HAP-1 (cell line): ENCODE results near the gene GALNTL6.

ENCODE experiments used
- DNase-seq, 2 experiments: peaks; one replicate each; pipeline ENCODE4 v3.0.0-alpha.2; 2016 to 2020; ENCODE audit warnings: low spot score in 2 of 2
- H3K27me3 ChIP-seq: fragments of 250-450 bp; sonication (Bioruptor Pico); 2 replicates; pipeline ENCODE4 v1.5.1; 2020; ENCODE audit warnings: low read depth, mild to moderate bottlenecking, moderate library complexity
- H3K36me3 ChIP-seq: fragments of 250-450 bp; sonication (Bioruptor Pico); replicated peaks from 2 replicates; pipeline ENCODE4 v1.5.1; 2020; ENCODE audit warnings: mild to moderate bottlenecking
- H3K4me1 ChIP-seq: fragments of 250-450 bp; sonication (Bioruptor Pico); 2 replicates; pipeline ENCODE4 v1.5.1; 2020; ENCODE audit warnings: mild to moderate bottlenecking
- H3K4me3 ChIP-seq: fragments of 250-450 bp; sonication (Bioruptor Pico); 2 replicates; pipeline ENCODE4 v1.5.1; 2020; ENCODE audit warnings: mild to moderate bottlenecking, moderate library complexity
- H3K9me3 ChIP-seq: fragments of 250-450 bp; sonication (Bioruptor Pico); 2 replicates; pipeline ENCODE4 v1.5.1; 2020; ENCODE audit warnings: mild to moderate bottlenecking, moderate library complexity
- in situ Hi-C: fragments of 300-500 bp; cut with MboI; formaldehyde crosslinking; loops from 3 replicates; pipeline ENCODE4 v1.14.3; 2020; ENCODE audit warnings: low sequenced_read_pairs, inconsistent platforms, mixed read lengths

Gene GALNTL6

DNA sequence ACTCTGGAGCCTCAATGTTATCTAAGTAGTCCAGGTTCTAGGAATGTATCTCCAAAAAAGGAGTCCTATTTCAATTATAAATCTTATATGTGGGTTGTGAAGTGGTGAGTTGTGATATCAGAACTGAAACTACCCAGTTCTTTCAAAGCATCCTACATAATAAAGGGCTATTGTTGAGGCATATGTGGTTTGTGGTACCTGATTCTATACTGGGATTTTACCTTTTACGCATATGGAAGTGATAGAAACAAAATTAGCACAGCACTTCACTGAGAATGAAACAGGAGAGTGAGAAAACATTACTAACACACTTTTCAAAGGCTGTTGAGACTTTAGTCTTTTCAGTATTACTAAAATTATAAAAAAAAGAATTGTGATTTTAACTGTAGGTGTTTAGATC, 937.7 kb downstream of the GALNTL6 start:
- H3K4me1 ChIP-seq, result no peaks in the 10 kb centered on the region
- H3K9me3 ChIP-seq, result no peaks in the 10 kb centered on the region
- no peak for DNase-seq
- no peak overlapping the region for H3K4me3 ChIP-seq
- H3K27me3 ChIP-seq, result no peaks in the 10 kb centered on the region
- no peaks in the 10 kb centered on the region for H3K36me3 ChIP-seq
- in situ Hi-C loops, result no loop called here

- Histone ChIP-seq H3K36me3 (no peaks in the 10 kb centered on the region), H3K4me1 (no peaks in the 10 kb centered on the region), H3K4me3 (no peak overlapping the region), H3K9me3 (no peaks in the 10 kb centered on the region), H3K27me3 (no peaks in the 10 kb centered on the region)
- in situ Hi-C loops, result no loop called here
- no peak for DNase-seq
These were observed 938.3 kb downstream of the GALNTL6 start for GRCh38 chr4:172751550-172751949.

DNA sequence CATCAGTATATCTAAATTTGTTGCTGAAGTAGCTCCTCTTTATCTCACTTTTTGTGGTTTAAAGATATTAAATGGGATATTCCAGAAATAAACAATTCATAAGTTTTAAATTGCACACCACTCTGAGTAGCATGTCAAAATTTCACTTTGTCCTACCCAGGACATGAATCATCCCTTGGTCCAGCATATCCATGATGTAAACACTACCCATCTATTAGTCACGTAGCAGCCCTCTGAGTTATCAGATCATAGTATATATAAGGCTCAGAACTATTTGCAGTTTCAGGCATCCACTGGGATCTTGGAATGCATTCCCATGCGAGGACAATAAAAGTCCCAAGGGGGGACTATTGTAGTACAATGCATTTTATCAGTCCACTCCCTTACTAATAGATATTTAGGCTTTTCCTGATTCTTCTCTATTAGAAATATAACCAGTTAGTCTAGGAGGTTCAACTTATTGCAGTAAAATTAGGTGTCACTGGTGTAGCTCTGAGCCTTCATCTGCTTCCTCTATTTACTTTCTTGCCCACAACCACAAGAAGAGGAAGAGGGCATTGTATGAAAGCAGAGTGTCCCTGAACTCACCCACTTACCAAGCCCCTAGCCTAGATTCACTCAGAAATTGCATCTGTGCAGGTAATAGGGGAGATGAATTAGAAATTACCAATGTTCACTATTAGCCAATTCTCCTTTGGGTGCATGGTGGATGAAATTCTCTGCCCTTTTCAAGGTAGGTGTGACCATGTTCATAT, 945.6 kb downstream of the GALNTL6 start:
- Histone ChIP-seq H3K27me3 (no peaks in the 10 kb centered on the region), H3K36me3 (no peaks in the 10 kb centered on the region), H3K9me3 (no peaks in the 10 kb centered on the region), H3K4me1 (0 out of 2 replicates have a peak, but pooled peaks cover 4% of the 10 kb centered on the region), H3K4me3 (no peak overlapping the region)
- DNase-seq, result no peak
- in situ Hi-C loops, result no loop called here

DNA sequence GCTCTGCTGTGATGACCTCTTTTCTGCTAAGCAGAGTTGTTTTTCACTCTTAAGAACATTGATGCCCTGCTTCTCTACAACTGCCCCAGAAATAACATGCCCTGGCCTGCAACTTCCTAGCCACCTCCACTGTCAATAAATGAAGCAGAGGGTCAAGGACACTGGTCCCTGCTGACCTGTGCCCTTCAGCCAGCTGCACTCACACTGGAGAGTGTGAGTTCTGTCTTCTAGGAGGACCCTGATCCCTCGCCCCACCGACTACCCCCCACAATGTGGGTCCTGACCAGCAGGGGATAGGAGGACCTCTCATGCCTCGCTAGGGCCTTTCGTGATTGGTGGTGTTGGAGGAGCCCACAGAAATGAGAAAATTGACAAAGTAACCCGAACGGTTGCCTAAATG, 947.3 kb downstream of the GALNTL6 start:
- no peaks in the 10 kb centered on the region for H3K36me3 ChIP-seq
- no peak overlapping the region for H3K4me3 ChIP-seq
- no peak for DNase-seq
- H3K4me1 ChIP-seq, result 0 out of 2 replicates have a peak, but pooled peaks cover 4% of the 10 kb centered on the region
- H3K9me3 ChIP-seq, result no peaks in the 10 kb centered on the region
- in situ Hi-C loops, result no loop called here
- no peaks in the 10 kb centered on the region for H3K27me3 ChIP-seq

DNA sequence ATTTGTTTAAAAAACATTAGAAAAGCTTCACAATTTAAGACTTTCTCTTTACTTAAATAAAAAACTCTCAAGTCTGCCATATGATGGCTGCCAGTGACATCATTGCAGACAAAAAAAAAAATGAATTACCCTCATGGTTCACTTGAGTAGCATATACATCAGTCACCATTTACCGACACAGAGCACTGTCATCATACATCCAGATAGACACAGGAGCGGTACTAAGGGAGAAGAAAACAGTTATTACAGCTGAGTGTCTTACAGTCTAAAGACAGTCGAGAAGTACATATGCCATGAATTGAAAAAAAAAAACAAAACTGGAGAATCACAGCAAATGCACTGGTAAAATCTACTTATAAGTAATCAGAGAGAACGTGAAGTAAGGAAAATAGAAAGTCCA, 949.7 kb downstream of the GALNTL6 start:
- in situ Hi-C loops, result no loop called here

DNA sequence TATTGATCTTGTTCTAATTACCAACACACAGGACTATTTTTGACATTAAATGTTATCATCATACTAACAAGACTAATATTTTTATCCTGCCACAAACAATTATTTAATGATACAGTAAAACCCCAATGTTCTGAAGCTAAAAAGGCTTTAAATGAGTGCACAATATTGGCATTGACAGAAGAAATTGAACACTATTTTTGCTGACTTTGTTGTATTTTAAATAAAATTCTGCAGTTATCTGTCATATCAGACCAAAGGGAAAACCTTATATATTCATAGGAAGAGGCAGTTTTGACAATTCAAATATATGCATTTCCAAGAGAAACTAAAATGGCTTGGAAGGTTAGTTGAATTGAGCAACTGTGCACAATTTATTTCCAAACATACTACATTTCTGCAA, 957.6 kb downstream of the GALNTL6 start:
- in situ Hi-C loops, result no loop called here
- H3K36me3 ChIP-seq, result no peaks in the 10 kb centered on the region
- H3K4me1 ChIP-seq, result peaks cover 7% of the 10 kb centered on the region; the same call in 1 of the 2 replicates
- H3K9me3 ChIP-seq, result no peaks in the 10 kb centered on the region
- DNase-seq, result no peak
- no peak overlapping the region for H3K4me3 ChIP-seq
- H3K27me3 ChIP-seq, result no peaks in the 10 kb centered on the region

More for the DNA sequence above, 949.7 kb downstream of the GALNTL6 start:
- Histone ChIP-seq H3K9me3 (no peaks in the 10 kb centered on the region), H3K36me3 (no peaks in the 10 kb centered on the region), H3K27me3 (no peaks in the 10 kb centered on the region), H3K4me1 (peaks cover 11% of the 10 kb centered on the region; the same call in 1 of the 2 replicates), H3K4me3 (no peak overlapping the region)
- no peak for DNase-seq

DNA sequence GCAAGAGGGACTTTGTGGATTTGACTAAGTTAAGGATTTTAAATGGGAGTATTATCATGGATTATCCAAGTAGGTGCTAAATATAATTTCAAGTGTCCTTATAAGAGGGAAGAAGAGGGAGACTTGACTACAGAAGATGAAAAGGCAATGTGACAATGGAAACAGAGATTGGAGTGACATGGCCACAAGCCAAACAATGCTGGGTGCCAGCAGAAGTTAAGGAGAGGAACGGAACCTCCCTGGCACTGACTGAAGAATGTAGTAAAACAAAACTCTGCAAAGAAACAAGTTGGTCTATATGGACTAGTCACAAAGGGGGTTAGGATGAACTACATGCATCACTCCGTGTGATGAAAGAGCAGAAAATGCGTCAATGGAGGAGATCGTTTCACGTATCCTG, 959.6 kb downstream of the GALNTL6 start:
- Histone ChIP-seq H3K4me3 (no peak overlapping the region), H3K36me3 (no peaks in the 10 kb centered on the region), H3K27me3 (no peaks in the 10 kb centered on the region), H3K9me3 (no peaks in the 10 kb centered on the region), H3K4me1 (no peaks in the 10 kb centered on the region)
- DNase-seq, result no peak
- in situ Hi-C loops, result no loop called here

DNA sequence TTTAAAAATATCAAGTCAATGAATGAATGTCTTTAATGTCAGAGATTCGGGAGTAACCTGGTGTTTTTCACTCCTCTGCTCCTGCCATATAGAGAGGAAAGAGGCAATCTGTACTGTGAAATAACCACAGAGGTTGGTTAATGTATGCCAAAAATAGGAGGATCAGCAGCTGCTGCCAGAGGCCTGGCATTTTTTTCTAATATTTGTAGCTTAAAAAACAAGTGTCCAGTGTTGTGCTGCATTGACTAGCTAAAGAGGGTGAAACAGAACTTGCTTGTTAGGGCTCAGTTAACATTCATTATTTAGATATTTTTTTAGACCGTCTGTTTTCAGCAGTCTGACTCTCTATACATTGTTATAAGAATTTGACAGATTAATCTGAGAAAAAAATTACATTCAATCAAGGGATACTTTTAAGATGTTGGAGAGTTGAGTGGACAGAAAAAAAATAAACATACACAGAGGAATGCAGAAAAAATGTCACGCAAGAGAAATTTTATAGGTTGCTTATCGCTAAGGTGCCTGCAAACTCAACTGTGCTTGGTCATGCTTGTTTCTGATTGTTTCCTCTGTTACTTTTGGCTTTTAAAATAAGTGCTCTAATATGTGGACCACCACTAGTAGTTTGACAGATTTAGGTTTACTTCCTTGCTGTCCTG, 963.1 kb downstream of the GALNTL6 start:
- H3K9me3 ChIP-seq, result no peaks in the 10 kb centered on the region
- H3K4me3 ChIP-seq, result no peak overlapping the region
- no peaks in the 10 kb centered on the region for H3K4me1 ChIP-seq
- no peaks in the 10 kb centered on the region for H3K36me3 ChIP-seq
- in situ Hi-C loops, result no loop called here
- H3K27me3 ChIP-seq, result no peaks in the 10 kb centered on the region
- DNase-seq, result no peak

DNA sequence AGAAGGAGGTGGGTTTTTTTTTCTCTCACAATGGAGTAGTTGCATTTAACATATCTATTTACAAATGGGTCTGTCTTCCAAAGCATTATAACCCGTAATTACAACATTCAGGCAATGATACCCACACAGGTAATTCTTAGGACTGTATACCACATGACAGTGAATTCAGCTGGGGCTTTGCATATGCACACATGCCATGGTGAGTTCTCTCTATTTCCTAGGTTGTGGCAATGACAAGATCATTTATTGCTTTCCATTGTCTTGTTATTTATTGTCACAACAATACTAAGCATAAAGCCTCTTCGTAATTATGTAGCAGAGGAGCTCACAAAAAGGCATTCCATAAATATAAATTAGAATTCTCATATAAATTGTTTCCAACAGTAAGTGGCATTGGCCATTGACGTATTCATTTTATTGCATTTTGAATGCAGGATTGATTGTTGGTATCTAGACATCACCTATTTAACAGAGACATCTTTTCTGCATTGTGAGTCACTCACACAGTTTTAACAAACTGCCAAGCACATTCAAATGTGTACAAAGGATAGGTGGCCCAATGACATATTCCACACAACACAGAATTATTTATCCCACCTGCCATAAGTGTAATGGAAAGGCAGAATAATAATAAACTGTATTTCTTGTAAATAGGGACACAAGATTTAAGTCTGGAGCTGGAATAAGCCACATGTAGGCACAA, 964.7 kb downstream of the GALNTL6 start:
- Histone ChIP-seq H3K4me3 (no peak overlapping the region), H3K36me3 (no peaks in the 10 kb centered on the region), H3K27me3 (no peaks in the 10 kb centered on the region), H3K9me3 (no peaks in the 10 kb centered on the region), H3K4me1 (no peaks in the 10 kb centered on the region)
- no peak for DNase-seq
- in situ Hi-C loops, result no loop called here

GRCh38 chr4:172778583-172778982, 965.4 kb downstream of the GALNTL6 start:
- H3K9me3 ChIP-seq, result no peaks in the 10 kb centered on the region
- in situ Hi-C loops, result no loop called here
- H3K36me3 ChIP-seq, result no peaks in the 10 kb centered on the region
- DNase-seq, result no peak
- no peaks in the 10 kb centered on the region for H3K4me1 ChIP-seq
- no peaks in the 10 kb centered on the region for H3K27me3 ChIP-seq
- no peak overlapping the region for H3K4me3 ChIP-seq

DNA sequence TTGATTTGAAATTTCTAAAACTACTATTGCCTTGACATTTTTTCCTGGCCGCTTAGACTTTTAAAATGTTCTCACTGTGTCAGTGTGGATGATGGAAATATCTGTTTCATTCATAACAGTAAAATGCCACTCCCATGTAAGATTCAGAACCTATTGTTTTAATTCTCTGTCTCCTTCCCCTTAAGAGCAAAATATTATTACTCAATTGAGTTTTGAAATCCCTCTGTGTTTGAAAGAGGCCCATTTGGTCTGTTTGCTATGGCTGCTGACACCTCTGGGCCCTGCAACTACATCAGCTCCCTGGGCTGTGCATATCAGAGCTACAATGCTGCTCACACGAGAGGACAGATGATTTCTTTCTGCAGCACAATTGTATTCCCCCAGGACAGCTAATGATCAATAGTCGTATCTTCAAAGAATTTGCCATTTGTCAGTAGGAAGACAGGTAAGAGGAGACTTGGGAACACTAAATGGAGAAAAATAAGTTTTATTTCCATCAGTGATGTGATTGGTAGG, 967.4 kb downstream of the GALNTL6 start:
- in situ Hi-C loops, result no loop called here
- Histone ChIP-seq H3K27me3 (no peaks in the 10 kb centered on the region), H3K36me3 (no peaks in the 10 kb centered on the region), H3K4me3 (no peak overlapping the region), H3K4me1 (no peaks in the 10 kb centered on the region), H3K9me3 (no peaks in the 10 kb centered on the region)
- no peak for DNase-seq

GRCh38 chr4:172785613-172786012, 972.4 kb downstream of the GALNTL6 start:
- in situ Hi-C loops, result no loop called here
- H3K27me3 ChIP-seq, result no peaks in the 10 kb centered on the region
- no peaks in the 10 kb centered on the region for H3K36me3 ChIP-seq
- no peak overlapping the region for H3K4me3 ChIP-seq
- H3K4me1 ChIP-seq, result no peaks in the 10 kb centered on the region
- H3K9me3 ChIP-seq, result no peaks in the 10 kb centered on the region
- DNase-seq, result no peak

DNA sequence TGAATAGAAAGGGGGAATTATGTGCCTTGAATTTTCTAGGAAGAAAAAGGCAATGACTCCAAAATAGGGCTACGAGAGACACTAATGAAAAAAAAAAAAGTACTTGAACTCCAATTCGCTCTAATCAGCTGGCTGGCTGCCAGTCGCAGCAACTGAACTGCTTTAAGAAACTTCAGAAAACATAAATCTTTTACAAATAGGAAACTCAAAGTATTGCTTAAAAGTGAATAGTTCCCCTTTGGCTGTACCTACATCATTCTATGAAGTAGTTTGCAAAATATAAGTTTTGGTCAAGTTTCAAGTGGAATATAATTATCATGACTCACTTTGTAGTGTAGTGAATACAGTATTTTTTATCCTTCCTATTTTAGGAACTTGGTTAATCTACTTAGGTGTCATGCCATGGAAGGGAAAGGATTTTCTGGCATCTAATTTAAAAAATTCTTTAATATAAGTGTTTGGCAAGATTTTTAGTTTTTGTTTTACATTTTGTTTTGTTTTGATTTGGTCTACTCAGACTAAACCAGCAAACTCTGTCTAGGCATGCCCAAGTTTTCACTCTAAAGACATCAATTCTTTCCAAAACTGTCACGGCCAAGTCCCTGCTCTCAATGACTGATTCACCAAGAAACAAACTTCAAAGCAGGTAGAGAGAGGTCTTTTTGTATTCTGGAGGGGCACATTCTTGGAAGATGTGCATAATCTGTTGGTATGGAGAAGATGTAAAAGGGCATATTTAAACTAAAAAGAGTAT, 973.0 kb downstream of the GALNTL6 start:
- in situ Hi-C loops, result no loop called here
- no peak for DNase-seq

More for the DNA sequence above, 973.0 kb downstream of the GALNTL6 start:
- Histone ChIP-seq H3K4me1 (no peaks in the 10 kb centered on the region), H3K36me3 (no peaks in the 10 kb centered on the region), H3K9me3 (no peaks in the 10 kb centered on the region), H3K27me3 (no peaks in the 10 kb centered on the region), H3K4me3 (no peak overlapping the region)
